Adrenal gland (tissue), 12 donors: Measurements from ENCODE around the gene TPD52L1. TPM values are rescaled to one million over a fixed set of nuclear protein-coding genes. Genes with fewer than 3 reads are reported as not detected.

Source experiments
- DNase-seq, 7 donors: peaks; one replicate each; pipeline ENCODE4 v3.0.0-alpha.2; 2019 to 2020
- H3K27ac ChIP-seq, 5 donors: fragments of 200-600 bp; sonication (generic) in 4 of 5; 1 replicate in 3 of 5; 2 replicates in 2 of 5; pipeline versions ENCODE4 v1.5.1 to v1.8.0; 2016 to 2020; ENCODE audit warnings: mild to moderate bottlenecking in 1 of 5
- H3K27me3 ChIP-seq: fragments of 200-600 bp; 2 replicates; pipeline ENCODE4 v1.8.0; 2021
- H3K36me3 ChIP-seq, 2 donors: fragments of 200-600 bp; replicated peaks in 1 of 2; 1 replicate in 1 of 2; 2 replicates in 1 of 2; pipeline versions ENCODE4 v1.5.1 to v1.8.0; 2018 to 2022
- H3K4me1 ChIP-seq, 2 donors: fragments of 200-600 bp; replicated peaks in 1 of 2; 1 replicate in 1 of 2; 2 replicates in 1 of 2; pipeline versions ENCODE4 v1.5.1 to v1.8.0; 2018 to 2021
- H3K4me3 ChIP-seq, 4 donors: fragments of 200-600 bp; sonication (generic) in 3 of 4; one replicate each; pipeline ENCODE4 v1.5.1; 2016 to 2018
- H3K9me3 ChIP-seq, 3 donors: fragments of 200-600 bp; sonication (generic) in 1 of 3; replicated peaks in 1 of 3; 1 replicate in 2 of 3; 2 replicates in 1 of 3; pipeline versions ENCODE4 v1.5.1 to v1.8.0; 2016 to 2021
- POLR2A ChIP-seq, 2 donors: fragments of 450-650 bp; IDR thresholded peaks; one replicate each; pipeline ENCODE4 v1.6.1; 2017; ENCODE audit warnings: antibody characterized with exemption in 2 of 2, mild to moderate bottlenecking in 2 of 2, moderate library complexity in 1 of 2
- WGBS, 4 donors: extraction: QIAGEN DNeasy Blood & Tissue Kit in 2 of 4; methylation state at CpG; one replicate each; pipeline versions ENCODE4 v1.1.5 to v1.1.7; 2013 to 2017; 5-methylcytosine and 5-hydroxymethylcytosine counted together
- intact Hi-C, 2 donors: fragments of 100-400 bp; cut with DNase I; formaldehyde crosslinking; loops; one replicate each; pipeline versions ENCODE4 v1.14.1 to v1.15.0; 2022 to 2023
- polyA plus RNA-seq, 3 donors: library from polyadenylated mRNA; stranded (reverse); fragments of 200-250 nt in 2 of 3; fragments of 350-450 nt in 1 of 3; fragmentation: Illumina TruSeq in 1 of 3; extraction: RNeasy Lipid Tissue Mini Kit (QIAGEN cat#74804) in 1 of 3; gene quantifications; one replicate each; pipeline ENCODE4 v1.2.3, GENCODE V29; 2013 to 2014
- total RNA-seq, 9 donors: library from RNA; depleted of rRNA in 4 of 9; stranded (reverse); fragments of >200 nt in 4 of 9; fragments of 120-200 nt in 1 of 9; fragmentation: NEBNext Ultra II Directional in 1 of 9; extraction: Animal tissue kit (Norgen Biotek cat#: 25700) in 1 of 9; gene quantifications; one replicate each; pipeline versions ENCODE4 v1.1.0 to v1.2.4, GENCODE V29; 2013 to 2023
- TF ChIP-seq, protein P1 (sequence below), 6 experiments: fragments of 450-650 bp in 4 of 6; fragments of 200-600 bp in 2 of 6; sonication (generic) in 1 of 6; IDR thresholded peaks; 1 replicate in 5 of 6; 2 replicates in 1 of 6; pipeline versions ENCODE4 v1.5.1 to v1.8.0; 2016 to 2021; ENCODE audit warnings: antibody characterized with exemption in 6 of 6, mild to moderate bottlenecking in 2 of 6, moderate library complexity in 1 of 6
- donor health status: healthy with polysubstance abuse.
- donor health status: Bipolar disorder and iron deficiency.
- donor health status: DM: yes; HTN: yes; CAD: no.
- donor health status: DM: no; HTN: no; CAD: no.
- donor health status: DM: no; HTN: no; CAD: no.
- donor health status: DM: yes; HTN: yes; CAD: no.

Gene TPD52L1
- total and polyA plus RNA-seq, 12 donors = 37.0 to 2,041 (median 435) TPM

GRCh38 chr6:125149256-125150144, 4.1 kb upstream of the TPD52L1 start:
- no peaks in the 10 kb centered on the region for H3K9me3 ChIP-seq
- H3K27me3 ChIP-seq = no peaks in the 10 kb centered on the region
- H3K27ac ChIP-seq = peak overlapping the region in 3 of 5 donors; percentile 46 to 48 (median 47)
- TF ChIP-seq, protein P1, sequence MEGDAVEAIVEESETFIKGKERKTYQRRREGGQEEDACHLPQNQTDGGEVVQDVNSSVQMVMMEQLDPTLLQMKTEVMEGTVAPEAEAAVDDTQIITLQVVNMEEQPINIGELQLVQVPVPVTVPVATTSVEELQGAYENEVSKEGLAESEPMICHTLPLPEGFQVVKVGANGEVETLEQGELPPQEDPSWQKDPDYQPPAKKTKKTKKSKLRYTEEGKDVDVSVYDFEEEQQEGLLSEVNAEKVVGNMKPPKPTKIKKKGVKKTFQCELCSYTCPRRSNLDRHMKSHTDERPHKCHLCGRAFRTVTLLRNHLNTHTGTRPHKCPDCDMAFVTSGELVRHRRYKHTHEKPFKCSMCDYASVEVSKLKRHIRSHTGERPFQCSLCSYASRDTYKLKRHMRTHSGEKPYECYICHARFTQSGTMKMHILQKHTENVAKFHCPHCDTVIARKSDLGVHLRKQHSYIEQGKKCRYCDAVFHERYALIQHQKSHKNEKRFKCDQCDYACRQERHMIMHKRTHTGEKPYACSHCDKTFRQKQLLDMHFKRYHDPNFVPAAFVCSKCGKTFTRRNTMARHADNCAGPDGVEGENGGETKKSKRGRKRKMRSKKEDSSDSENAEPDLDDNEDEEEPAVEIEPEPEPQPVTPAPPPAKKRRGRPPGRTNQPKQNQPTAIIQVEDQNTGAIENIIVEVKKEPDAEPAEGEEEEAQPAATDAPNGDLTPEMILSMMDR (IDR thresholded peaks at IDR 0.05) = no peak
- TF ChIP-seq POLR2A (IDR thresholded peaks at IDR 0.05) = no peak
- intact Hi-C loops = loop anchor here (5.0 to 10.0 kb wide), 4 partner anchors 55 to 158 kb away; partner anchors contain the start of gene HDDC2 (in 1 of the 2)
- DNase-seq = peak in 2 of 7 donors; percentile 26 to 54
- peaks cover 12 to 13% of the 10 kb centered on the region in 2 donors for H3K4me1 ChIP-seq
- no peaks in the 10 kb centered on the region for H3K36me3 ChIP-seq
- 35 to 37% (median 36%) methylated on average over 7 of the region's 7 CpGs for WGBS, 4 donors
- no peak overlapping the region for H3K4me3 ChIP-seq

DNA sequence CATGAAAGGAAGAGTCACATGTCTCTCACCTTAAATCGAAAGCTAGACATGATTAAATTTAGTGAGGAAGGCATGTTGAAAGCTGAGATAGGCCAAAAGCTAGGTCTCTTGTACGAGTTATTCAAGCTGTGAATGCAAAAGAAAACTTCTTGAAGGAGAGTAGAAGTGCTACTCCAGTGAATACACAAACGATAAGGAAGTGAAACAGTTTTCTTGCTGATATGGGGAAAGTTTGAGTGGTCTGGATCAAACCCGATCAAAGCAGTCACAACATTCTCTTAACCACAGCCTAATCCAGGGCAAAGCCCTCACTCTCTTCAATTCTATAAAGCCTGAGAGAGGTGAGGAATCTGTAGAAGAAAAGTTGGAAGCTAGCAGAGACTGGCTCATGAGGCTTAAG, 1.9 kb upstream of the TPD52L1 start:
- intact Hi-C loops = loop anchor here (5.0 to 10.0 kb wide), 3 partner anchors 53 to 156 kb away; no protein-coding TSS in a partner anchor
- TF ChIP-seq POLR2A (IDR thresholded peaks at IDR 0.05) = no peak
- TF ChIP-seq, protein P1 (IDR thresholded peaks at IDR 0.05) = no peak
- WGBS, 4 donors = 81 to 84% (median 83%) methylated on average over 4 of the region's 4 CpGs

DNA sequence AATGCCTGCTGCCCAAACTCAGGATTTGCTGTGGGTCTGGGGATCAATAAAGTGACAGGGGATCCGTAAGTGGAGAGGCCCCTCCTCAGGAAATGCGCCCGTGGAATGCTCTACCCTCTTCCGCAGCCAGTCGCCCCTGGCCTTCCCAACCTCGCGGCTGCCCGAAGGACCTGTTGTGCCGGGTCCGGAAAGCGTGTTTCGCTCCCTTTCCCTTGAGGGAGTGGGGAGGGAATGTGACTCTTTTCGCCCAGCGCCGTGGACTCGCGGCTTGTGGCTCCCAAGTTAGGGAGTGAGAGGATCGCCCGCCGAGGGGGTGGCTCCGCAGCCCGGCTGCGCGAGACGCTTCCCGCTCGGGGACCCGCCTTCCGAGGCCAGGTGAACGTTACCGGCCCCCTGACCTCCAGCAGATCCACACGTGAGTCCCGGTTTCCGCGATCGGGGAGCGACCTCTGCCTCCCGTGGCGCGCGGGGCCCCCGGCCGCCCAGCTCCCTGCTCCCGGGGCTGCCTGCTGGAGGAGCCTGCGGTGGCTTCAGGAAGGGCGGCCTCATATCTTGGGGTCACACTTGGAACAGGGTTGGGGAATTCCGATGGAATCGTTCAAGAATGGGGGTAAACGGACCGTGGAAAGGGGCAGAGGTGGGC, 666 bp downstream of the TPD52L1 start:
- peak; percentile 34 to 55 (median 40) for DNase-seq
- 0 to 2% (median 2%) methylated on average over 4 to 50 of the region's 50 CpGs for WGBS, 4 donors
- H3K27ac ChIP-seq = peak overlapping the region; percentile 50 to 91 (median 91)
- H3K4me1 ChIP-seq = peaks cover 26 to 33% of the 10 kb centered on the region in 2 donors
- H3K27me3 ChIP-seq = no peaks in the 10 kb centered on the region
- H3K36me3 ChIP-seq = no peaks in the 10 kb centered on the region
- H3K9me3 ChIP-seq = no peaks in the 10 kb centered on the region
- intact Hi-C loops = loop anchor here (5.0 to 10.0 kb wide), 3 partner anchors 51 to 153 kb away; no protein-coding TSS in a partner anchor
- H3K4me3 ChIP-seq = peak overlapping the region; percentile 68 to 97 (median 87)
- TF ChIP-seq, protein P1 (IDR thresholded peaks at IDR 0.05) = no peak
- TF ChIP-seq POLR2A (IDR thresholded peaks at IDR 0.05) = no peak

More for the DNA sequence above, 1.9 kb upstream of the TPD52L1 start:
- no peak overlapping the region for H3K4me3 ChIP-seq
- no peak for DNase-seq
- peaks cover 24 to 25% of the 10 kb centered on the region in 2 donors for H3K4me1 ChIP-seq
- H3K9me3 ChIP-seq = no peaks in the 10 kb centered on the region
- H3K36me3 ChIP-seq = no peaks in the 10 kb centered on the region
- H3K27ac ChIP-seq = no peak overlapping the region
- H3K27me3 ChIP-seq = no peaks in the 10 kb centered on the region

DNA sequence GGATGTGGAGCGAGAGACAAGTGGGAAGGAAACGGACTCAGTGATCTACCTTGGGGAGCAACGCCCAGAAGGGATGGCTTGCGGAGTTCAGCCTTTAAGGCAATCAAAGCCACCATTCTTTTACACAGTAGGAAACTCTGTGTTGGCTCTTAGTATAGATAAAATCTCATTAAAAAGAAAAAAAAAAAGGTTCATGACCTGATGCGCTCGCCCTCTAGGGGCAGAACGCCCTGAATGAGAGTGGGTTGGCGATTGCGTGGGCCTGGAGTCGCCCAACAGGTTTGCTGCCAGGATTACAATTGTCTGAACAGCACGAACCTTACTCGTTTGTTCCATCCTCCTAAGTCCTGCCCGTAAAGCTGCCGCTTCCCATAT, 1.2 kb downstream of the TPD52L1 start:
- TF ChIP-seq, protein P1 (IDR thresholded peaks at IDR 0.05) = peak; percentile 28 to 57 (median 48)
- TF ChIP-seq POLR2A (IDR thresholded peaks at IDR 0.05) = peak in 1 of 2 donors; percentile 47
- H3K4me1 ChIP-seq = peaks cover 26 to 31% of the 10 kb centered on the region in 2 donors
- intact Hi-C loops = loop anchor here (5.0 to 10.0 kb wide), 3 partner anchors 50 to 153 kb away; no protein-coding TSS in a partner anchor
- H3K27ac ChIP-seq = peak overlapping the region; percentile 50 to 91 (median 91)
- H3K27me3 ChIP-seq = no peaks in the 10 kb centered on the region
- peak overlapping the region; percentile 68 to 97 (median 87) for H3K4me3 ChIP-seq
- DNase-seq = peak; percentile 68 to 87 (median 82)
- 31 to 35% (median 34%) methylated on average over 14 of the region's 14 CpGs for WGBS, 4 donors
- no peaks in the 10 kb centered on the region for H3K9me3 ChIP-seq
- no peaks in the 10 kb centered on the region for H3K36me3 ChIP-seq
